Stimulated activated naive CD8-positive, alpha-beta T cell treated with anti-CD3 and anti-CD28 coated beads, Interleukin-15, Interleukin-2, amounts not matched to agents 100 ng/mL and 50 ng/mL, for 24 hours (primary cell): ENCODE measurements around the gene MRM2.

Source experiments
- H3K27ac Mint-ChIP-seq: one replicate; pipeline ENCODE4 v1.8.0; 2021; ENCODE audit warnings: mild to moderate bottlenecking, mixed read lengths
- H3K27me3 Mint-ChIP-seq: one replicate; pipeline ENCODE4 v1.8.0; 2021; ENCODE audit warnings: mixed read lengths
- H3K36me3 Mint-ChIP-seq: one replicate; pipeline ENCODE4 v1.8.0; 2021; ENCODE audit warnings: low read depth, mixed read lengths
- H3K4me1 Mint-ChIP-seq: one replicate; pipeline ENCODE4 v1.8.0; 2021; ENCODE audit warnings: low read depth, mixed read lengths
- H3K4me3 Mint-ChIP-seq: one replicate; pipeline ENCODE4 v1.8.0; 2021; ENCODE audit warnings: mild to moderate bottlenecking, mixed read lengths
- H3K9me3 Mint-ChIP-seq: one replicate; pipeline ENCODE4 v1.8.0; 2021; ENCODE audit warnings: mixed read lengths

MRM2 gene

DNA sequence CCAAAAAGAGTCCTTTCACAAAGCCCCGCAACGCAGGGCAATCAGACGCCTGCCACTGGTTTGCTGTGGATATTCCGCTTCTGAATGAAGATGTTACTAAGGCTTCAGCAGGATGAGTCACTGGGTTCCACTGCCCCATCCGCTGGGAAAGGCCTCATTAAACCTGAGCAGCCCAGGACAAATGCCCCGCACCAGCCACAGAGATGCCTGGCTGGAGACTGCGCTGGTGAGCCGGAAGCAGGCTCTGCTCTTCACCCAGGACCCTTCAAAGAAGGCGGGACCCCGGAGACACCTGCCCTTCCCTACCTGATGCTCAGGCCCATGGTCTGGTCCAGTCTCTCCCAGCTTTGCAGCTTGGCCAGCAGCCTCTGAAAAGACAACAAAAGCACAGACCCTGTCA lies 29.1 kb downstream of the MRM2 start:
- peaks cover 14% of the 10 kb centered on the region for H3K4me1 Mint-ChIP-seq
- H3K4me3 Mint-ChIP-seq: no peak overlapping the region
- H3K9me3 Mint-ChIP-seq: no peaks in the 10 kb centered on the region
- H3K27ac Mint-ChIP-seq: no peak overlapping the region
- H3K36me3 Mint-ChIP-seq: peaks cover 66% of the 10 kb centered on the region
- no peaks in the 10 kb centered on the region for H3K27me3 Mint-ChIP-seq

DNA sequence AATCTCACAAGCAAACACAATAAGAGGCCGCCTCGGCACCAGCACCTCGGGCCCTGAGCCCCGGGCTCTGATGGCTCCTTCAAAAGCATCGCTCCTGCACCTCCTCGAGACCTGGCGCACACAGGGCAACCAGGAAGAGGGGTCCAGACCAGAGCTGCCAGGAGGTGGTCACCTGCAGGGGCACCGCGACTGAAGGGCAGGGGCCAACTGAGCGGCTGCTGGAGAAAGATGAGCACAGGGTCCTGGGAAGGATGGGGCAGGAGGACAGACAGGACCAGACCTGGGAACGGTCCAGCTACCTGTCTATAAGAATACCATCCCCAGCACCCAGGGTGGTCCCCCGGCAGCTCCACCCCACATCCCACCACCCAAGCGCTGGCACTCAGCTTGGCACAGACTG lies 30.1 kb downstream of the MRM2 start:
- Mint-ChIP-seq H3K27ac (no peak overlapping the region), H3K4me1 (peaks cover 14% of the 10 kb centered on the region), H3K9me3 (no peaks in the 10 kb centered on the region), H3K27me3 (no peaks in the 10 kb centered on the region), H3K36me3 (peaks cover 68% of the 10 kb centered on the region), H3K4me3 (no peak overlapping the region)

DNA sequence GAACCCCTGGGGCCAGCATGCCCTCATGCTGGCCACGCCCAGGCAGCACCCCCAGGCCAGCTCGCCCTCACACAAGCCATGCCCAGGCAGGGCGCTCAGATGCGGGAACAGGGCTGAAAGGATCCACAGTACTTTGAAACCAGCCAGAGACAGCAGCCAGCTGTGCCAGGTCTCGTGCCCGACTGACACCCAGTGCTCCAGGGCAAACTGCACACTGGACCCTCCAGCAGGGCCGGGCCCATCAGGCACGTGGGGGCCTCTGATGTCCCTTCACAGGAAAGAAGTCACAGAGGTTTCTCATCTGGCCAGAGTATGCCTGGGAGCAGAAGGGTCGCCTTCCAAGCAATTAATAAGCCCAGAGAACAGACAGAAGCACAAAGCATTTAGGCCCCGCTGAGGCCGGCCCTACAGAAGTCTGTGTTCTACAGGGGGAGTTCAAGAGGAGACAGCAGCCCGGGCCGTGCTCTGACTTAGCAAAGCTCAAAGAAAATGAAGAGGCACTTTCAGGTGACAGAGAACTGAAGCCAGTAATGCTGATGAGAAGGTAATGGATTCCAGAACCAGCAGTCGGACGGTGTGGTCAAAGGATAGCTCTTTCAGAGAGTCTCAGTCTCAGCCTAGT lies 30.6 kb downstream of the MRM2 start:
- no peak overlapping the region for H3K27ac Mint-ChIP-seq
- H3K9me3 Mint-ChIP-seq: no peaks in the 10 kb centered on the region
- H3K4me1 Mint-ChIP-seq: peaks cover 14% of the 10 kb centered on the region
- H3K36me3 Mint-ChIP-seq: peaks cover 65% of the 10 kb centered on the region
- H3K4me3 Mint-ChIP-seq: no peak overlapping the region
- H3K27me3 Mint-ChIP-seq: no peaks in the 10 kb centered on the region

DNA sequence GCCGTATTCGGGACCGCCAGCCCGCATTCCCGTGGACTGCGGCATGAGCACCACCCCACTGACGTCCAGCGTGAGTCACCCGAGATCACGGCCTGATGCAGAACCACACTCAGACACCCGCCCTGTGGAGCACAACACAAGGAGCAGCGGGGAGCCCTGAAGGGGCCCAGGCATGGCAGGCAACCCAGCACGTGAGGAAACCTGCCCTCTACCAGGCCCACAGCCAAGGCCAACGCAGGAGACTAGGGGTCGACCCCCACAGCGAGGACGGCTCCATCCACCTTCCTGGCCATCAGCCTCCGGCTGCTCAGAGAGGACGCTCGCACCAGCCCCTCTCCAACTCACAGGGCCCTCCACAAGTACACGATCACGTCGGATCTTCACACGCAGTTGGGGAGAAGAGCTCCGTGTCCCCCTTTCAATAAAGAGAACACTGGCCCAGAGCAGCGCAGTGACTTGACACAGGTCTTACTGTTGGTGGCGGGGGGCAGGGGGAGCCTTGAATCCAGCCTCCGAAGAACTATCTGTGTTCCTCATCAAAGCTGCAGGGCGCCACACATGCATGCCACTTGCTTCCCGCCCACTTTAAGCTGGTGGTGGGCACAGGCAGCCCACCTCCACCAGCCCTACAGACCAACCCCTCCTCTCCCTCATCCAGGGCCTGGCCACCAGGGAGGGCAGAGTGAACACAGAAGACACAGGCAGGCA lies 31.3 kb downstream of the MRM2 start:
- H3K27me3 Mint-ChIP-seq: no peaks in the 10 kb centered on the region
- no peak overlapping the region for H3K4me3 Mint-ChIP-seq
- H3K9me3 Mint-ChIP-seq: no peaks in the 10 kb centered on the region
- peaks cover 11% of the 10 kb centered on the region for H3K4me1 Mint-ChIP-seq
- no peak overlapping the region for H3K27ac Mint-ChIP-seq
- peaks cover 63% of the 10 kb centered on the region for H3K36me3 Mint-ChIP-seq

DNA sequence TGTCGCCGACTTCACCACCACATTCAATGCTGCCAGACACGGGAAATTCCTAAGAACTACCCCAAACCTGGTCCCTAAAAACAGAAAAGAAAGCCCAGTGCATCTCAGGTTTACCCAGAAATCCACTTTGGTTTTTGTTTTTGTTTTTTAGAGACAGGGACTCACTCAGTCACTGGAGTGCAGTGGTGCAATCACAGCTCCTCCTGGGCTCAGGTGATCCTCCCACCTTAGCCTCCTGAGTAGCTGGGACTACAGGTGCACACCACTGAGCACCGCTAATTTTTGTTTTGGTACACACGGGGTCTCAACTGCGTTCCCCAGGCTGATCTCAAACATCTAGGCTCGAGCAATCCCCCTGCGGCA lies 32.1 kb downstream of the MRM2 start:
- no peak overlapping the region for H3K4me3 Mint-ChIP-seq
- H3K27ac Mint-ChIP-seq: peak overlapping the region; percentile 45
- no peaks in the 10 kb centered on the region for H3K9me3 Mint-ChIP-seq
- H3K4me1 Mint-ChIP-seq: peaks cover 8% of the 10 kb centered on the region
- H3K36me3 Mint-ChIP-seq: peaks cover 58% of the 10 kb centered on the region
- H3K27me3 Mint-ChIP-seq: no peaks in the 10 kb centered on the region

DNA sequence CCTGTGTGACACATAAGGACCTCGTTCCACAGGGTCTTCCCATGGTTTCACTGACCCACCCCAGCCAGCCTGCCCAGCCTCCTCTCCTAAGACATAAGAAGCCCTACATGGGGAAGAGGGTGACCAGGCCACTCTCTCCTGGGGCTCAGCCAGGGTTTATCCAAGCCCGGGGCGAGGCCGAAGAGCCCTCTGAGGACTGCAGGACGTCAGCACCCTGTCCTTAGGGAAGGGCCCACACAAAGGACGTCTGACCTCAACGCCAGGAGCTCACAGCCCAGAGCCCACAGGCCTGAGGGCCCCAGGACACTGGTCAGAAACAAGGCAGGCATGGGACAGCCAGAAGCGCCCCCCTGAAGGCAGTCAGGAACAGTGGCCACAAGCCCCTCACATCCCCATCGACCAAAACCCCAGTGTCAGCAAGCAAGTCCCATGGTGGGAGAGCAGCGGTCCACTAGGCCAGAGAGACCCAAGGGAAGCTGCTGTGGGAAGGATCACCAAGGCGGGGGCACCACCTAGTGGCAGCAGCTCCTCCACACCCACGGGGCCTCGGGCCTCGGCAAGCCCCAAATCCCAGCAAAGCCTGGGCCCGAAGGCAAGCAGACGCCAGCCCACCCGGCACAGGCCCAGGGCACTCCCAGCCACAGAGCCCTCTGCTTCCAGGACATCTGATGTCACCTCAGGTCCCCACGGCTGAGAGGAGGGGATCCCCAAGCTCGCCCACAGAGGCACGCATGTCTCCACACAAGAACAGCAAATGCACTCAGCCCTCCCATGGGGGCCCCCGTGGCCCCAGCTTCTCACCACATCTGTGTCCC lies 32.7 kb downstream of the MRM2 start:
- no peaks in the 10 kb centered on the region for H3K27me3 Mint-ChIP-seq
- H3K36me3 Mint-ChIP-seq: peaks cover 58% of the 10 kb centered on the region
- H3K4me1 Mint-ChIP-seq: peaks cover 4% of the 10 kb centered on the region
- peak overlapping the region; percentile 45 for H3K27ac Mint-ChIP-seq
- no peak overlapping the region for H3K4me3 Mint-ChIP-seq
- no peaks in the 10 kb centered on the region for H3K9me3 Mint-ChIP-seq

DNA sequence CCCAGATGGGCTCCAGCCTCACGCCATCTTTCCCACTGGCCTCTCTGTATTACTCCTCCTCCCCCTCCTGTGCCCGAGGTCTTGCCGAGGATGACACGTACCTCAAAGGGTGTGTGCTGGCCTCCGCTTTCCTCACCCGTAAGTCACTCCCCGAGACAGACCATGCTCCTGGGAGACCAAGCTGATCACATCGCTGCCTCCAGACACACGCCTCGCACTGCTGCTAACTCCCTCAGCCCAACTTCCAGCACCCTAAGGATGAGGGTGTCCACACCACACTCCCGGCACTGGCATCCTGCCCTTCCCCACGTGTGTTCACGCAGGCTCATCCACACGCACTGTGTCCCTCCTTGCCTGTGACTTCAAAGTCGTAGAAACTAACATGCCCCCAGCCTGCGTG lies 33.3 kb downstream of the MRM2 start:
- H3K36me3 Mint-ChIP-seq: peaks cover 53% of the 10 kb centered on the region
- peak overlapping the region; percentile 18 for H3K27ac Mint-ChIP-seq
- no peaks in the 10 kb centered on the region for H3K27me3 Mint-ChIP-seq
- H3K9me3 Mint-ChIP-seq: no peaks in the 10 kb centered on the region
- peaks cover 4% of the 10 kb centered on the region for H3K4me1 Mint-ChIP-seq
- no peak overlapping the region for H3K4me3 Mint-ChIP-seq

DNA sequence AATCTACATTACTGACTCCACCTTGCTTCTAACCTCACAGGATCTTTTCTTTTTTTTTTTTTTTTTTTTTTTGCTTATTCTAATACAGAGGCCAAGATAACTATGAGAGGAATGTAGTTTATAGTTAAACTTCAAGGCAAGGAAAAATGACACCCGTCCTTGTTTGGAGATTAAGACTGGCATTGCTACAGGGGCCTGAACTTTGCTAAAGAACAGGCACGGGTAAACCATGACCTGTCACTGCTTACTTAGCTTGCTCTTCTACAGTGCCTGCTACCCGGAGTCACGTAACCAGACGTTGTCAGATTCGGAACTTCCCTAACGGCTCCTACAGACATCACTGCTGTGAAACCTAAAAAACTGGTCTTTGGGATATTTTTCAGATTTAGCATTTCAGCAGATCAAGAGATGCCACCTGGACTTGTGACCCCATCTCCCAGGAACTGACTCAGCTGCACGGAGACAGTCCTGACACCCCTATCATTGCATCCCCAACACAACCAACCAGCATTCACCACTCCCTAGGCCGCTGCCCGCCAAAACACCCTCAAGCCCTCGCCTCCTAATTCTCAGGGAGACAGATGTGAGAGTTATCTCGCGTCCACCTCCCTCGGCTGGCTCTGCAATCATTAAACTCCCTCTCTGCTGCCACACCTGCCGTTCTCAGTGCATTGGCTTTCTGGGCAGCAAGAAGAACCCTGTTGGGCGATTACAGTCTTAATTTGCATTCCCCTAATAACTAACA lies 36.8 kb downstream of the MRM2 start:
- H3K36me3 Mint-ChIP-seq: peaks cover 31% of the 10 kb centered on the region
- H3K9me3 Mint-ChIP-seq: no peaks in the 10 kb centered on the region
- H3K27ac Mint-ChIP-seq: no peak overlapping the region
- H3K27me3 Mint-ChIP-seq: no peaks in the 10 kb centered on the region
- H3K4me1 Mint-ChIP-seq: peaks cover 4% of the 10 kb centered on the region
- H3K4me3 Mint-ChIP-seq: no peak overlapping the region

DNA sequence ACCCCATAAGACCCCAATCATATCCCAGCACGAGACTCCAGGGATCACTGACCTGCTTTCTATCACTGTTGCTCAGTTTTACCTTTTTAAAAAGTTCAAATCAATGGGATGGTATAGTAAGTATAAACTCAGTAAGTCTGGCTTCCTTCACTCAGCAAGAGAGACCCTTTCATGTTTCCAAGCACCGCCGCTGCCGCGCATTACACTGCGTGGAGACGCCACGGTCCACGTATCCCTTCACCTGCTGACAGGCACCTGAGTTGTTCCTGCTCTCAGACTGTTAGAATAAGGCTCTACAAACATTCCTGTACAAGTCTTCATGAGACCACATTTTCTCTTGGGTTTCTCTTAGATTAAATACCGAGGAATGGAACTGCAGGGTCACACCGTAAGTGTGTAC lies 37.6 kb downstream of the MRM2 start:
- H3K27me3 Mint-ChIP-seq: no peaks in the 10 kb centered on the region
- H3K4me3 Mint-ChIP-seq: no peak overlapping the region
- no peaks in the 10 kb centered on the region for H3K9me3 Mint-ChIP-seq
- peaks cover 32% of the 10 kb centered on the region for H3K36me3 Mint-ChIP-seq
- H3K4me1 Mint-ChIP-seq: no peaks in the 10 kb centered on the region
- H3K27ac Mint-ChIP-seq: no peak overlapping the region

DNA sequence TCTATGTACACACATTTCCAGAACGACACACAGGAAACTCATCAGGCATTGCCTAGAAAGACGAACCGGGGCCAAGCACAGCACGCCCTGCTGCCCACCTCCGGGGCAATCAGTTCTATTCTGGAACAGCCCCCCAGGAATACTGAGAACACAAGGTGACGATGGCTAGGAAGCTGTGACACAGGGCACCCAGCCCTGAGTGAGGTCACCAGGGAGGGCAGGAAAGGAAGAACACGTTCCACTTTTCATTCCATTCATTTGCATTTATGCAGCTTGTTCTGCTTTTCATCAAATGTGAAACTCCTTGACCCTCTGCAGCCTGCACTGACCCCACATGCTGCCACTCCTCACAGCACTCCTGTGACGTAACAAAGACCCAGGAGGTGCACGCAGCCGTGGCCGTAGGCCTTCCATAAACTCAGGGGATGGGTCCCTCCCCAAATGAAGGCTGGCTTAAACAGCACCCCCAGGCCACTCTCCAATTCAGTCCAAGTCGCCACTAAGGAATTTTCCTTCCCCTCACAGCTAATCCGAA lies 38.2 kb downstream of the MRM2 start:
- H3K4me3 Mint-ChIP-seq: no peak overlapping the region
- H3K9me3 Mint-ChIP-seq: no peaks in the 10 kb centered on the region
- H3K27ac Mint-ChIP-seq: no peak overlapping the region
- H3K27me3 Mint-ChIP-seq: no peaks in the 10 kb centered on the region
- peaks cover 29% of the 10 kb centered on the region for H3K36me3 Mint-ChIP-seq
- no peaks in the 10 kb centered on the region for H3K4me1 Mint-ChIP-seq

DNA sequence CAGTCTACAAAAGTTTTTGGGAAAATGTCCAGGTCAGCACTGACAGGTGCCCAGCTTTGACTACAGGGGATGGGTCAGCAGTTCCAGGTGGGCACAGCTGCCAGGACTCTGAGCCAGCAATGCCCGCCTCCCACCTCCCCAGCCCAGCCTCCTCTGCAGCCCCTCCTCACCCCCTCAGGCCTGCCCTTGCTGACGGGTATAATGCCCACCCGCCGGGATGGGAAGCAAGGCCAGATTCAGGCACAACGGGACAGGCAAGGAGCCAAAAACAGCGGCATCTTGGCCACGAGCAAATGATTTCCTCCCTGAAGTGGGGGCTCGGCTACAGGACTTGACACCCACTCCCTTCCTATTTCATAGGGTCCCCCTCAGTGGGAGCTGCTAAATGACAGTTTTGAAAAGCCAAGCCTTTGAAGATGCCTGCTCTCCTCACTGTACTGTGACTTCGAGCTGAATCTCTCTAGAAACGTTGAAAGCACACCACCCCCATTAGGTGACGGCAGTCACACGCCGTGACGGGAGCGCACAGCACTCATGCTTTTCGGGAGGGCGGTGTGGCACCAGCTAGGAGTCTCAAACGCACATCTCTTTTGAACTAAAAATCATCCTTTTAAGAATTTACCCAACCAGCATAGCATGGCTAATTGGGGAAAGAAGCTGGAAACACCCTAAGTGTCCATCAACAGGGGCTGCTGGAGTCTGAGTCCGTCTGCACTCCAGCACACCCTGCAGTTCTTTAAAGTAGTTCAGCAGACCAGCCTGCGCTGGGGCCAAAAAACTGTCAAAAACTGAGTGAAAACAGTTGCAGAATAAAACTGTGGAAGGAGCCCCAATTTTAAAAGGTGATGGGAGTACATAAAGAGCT lies 38.9 kb downstream of the MRM2 start:
- H3K4me3 Mint-ChIP-seq: no peak overlapping the region
- H3K4me1 Mint-ChIP-seq: no peaks in the 10 kb centered on the region
- H3K9me3 Mint-ChIP-seq: no peaks in the 10 kb centered on the region
- H3K36me3 Mint-ChIP-seq: peaks cover 23% of the 10 kb centered on the region
- no peaks in the 10 kb centered on the region for H3K27me3 Mint-ChIP-seq
- H3K27ac Mint-ChIP-seq: no peak overlapping the region

DNA sequence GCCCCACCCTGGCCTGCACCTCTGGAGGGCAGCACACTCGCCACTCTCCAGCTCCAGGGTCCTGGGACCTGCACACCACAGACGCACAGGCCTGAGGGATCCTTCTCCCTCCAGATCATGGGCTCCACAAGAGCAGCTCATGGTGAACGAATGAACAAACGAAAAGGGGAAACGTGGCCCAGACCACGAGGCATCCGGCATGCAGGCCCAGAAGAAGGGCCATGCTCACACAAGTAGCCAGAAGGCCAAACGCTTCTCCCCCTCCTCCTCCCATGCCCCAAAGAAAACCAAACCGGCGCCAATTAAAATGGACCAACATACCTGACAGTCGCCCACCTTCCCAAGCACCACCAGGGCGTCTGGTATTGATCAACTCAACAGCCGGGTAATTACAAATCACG lies 39.6 kb downstream of the MRM2 start:
- Mint-ChIP-seq H3K4me3 (no peak overlapping the region), H3K9me3 (no peaks in the 10 kb centered on the region), H3K27ac (no peak overlapping the region), H3K4me1 (no peaks in the 10 kb centered on the region), H3K36me3 (peaks cover 18% of the 10 kb centered on the region), H3K27me3 (no peaks in the 10 kb centered on the region)

DNA sequence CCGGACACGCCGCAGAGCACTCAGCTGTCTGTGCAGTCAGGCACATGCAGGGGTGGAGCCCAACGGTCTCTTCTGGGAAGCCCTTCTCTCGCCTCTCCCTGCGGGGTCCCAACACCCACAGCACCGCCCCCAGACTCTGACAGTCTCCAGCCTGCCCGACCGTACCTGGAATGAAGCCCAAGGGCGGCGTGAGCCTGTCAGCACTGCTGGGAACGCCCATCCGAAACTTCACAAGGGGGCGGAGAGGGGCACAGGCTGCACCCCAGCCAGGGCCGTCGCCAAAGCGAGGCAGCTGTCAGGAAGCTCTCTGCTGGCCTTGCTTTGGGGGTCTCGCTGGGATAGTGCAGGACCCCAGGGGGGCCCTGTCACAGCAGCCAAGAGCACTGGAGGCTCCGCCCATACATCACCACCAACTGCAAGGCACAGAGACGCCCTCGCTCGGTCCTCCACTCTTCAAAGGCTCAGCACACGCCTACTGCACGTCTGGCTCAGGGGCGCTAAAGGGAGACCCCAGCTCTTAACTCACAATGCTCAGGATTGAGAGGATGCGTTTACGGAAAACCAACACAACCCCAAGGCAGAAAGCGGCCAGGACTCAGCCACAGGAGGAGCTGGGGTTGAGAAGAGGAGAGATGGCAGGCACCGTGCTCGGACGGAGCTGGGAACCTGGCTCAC lies 40.2 kb downstream of the MRM2 start:
- Mint-ChIP-seq H3K36me3 (peaks cover 18% of the 10 kb centered on the region), H3K4me1 (no peaks in the 10 kb centered on the region), H3K9me3 (no peaks in the 10 kb centered on the region), H3K27me3 (no peaks in the 10 kb centered on the region), H3K4me3 (no peak overlapping the region), H3K27ac (no peak overlapping the region)
